AG04450 (cell line): ENCODE results near the gene FGB. TPM values are rescaled to one million over a fixed set of nuclear protein-coding genes. Genes with fewer than 3 reads are reported as not detected.

ENCODE experiments used
- CTCF ChIA-PET: fragments of 300-600, 350-600 bp; formaldehyde crosslinking; extraction: SDS; loops from one replicate; lab custom pipeline; 2022; ENCODE audit warnings: antibody characterized with exemption, inconsistent platforms; lab: Charles Lee
- POLR2A ChIA-PET: fragments of 350-600 bp; formaldehyde crosslinking; extraction: SDS; loops from one replicate; lab custom pipeline; 2021; ENCODE audit warnings: antibody characterized with exemption, inconsistent platforms; lab: Yijun Ruan, JAX
- DNase-seq: peaks from one replicate; pipeline ENCODE4 v3.0.0-alpha.2; 2011; ENCODE audit warnings: low read depth, low spot score
- H3K27ac ChIP-seq: one replicate; pipeline ENCODE4 v1.5.1; 2012; ENCODE audit warnings: low read depth, low read length, control low read depth
- H3K27me3 ChIP-seq: one replicate; pipeline ENCODE4 v1.6.0; 2012; ENCODE audit warnings: low read length; ENCODE audit not compliant: control insufficient read depth, insufficient read depth
- H3K4me3 ChIP-seq: 2 replicates; pipeline ENCODE4 v1.5.1; 2011; ENCODE audit warnings: mild to moderate bottlenecking, low read depth, low read length, control low read depth
- H3K9me3 ChIP-seq: 2 replicates; pipeline ENCODE4 v1.5.1; 2012; ENCODE audit warnings: low read length; ENCODE audit not compliant: control insufficient read depth, insufficient read depth
- polyA plus RNA-seq: library from polyadenylated mRNA; depleted of rRNA; stranded (reverse); fragments of >200 nt; gene quantifications from 2 replicates; pipeline ENCODE4 v1.2.3, GENCODE V29; 2011
- TF ChIP-seq, protein P1 (sequence below): IDR thresholded peaks from 2 replicates; pipeline ENCODE4 v1.5.1; 2011; ENCODE audit warnings: low read depth, low read length, control low read depth, inconsistent platforms

FGB gene
- polyA plus RNA-seq, 1 experiment: 0.17 TPM

DNA sequence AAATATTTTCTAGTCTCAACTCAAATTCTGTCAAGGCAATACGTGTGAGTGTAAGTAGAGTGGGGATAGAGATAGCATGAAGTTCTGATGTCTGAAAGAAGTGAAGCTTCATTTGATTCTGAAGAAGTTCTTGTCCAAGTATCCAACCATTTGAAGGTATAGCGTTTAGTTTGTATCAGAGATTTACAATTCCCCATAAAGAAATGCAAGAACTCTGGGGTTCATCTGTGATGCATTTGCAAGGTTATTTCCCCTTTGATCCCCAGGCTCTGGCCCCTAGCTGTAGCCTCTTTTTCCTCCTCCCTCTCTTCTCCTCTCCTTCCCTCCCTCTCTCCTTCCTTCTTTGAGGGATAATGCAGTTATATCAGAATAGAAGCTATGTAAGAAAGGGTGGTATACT, 19.9 kb downstream of the FGB start:
- Histone ChIP-seq H3K27ac (no peak overlapping the region), H3K4me3 (no peak overlapping the region), H3K9me3 (no peaks in the 10 kb centered on the region), H3K27me3 (no peaks in the 10 kb centered on the region)
- TF ChIP-seq, protein P1, sequence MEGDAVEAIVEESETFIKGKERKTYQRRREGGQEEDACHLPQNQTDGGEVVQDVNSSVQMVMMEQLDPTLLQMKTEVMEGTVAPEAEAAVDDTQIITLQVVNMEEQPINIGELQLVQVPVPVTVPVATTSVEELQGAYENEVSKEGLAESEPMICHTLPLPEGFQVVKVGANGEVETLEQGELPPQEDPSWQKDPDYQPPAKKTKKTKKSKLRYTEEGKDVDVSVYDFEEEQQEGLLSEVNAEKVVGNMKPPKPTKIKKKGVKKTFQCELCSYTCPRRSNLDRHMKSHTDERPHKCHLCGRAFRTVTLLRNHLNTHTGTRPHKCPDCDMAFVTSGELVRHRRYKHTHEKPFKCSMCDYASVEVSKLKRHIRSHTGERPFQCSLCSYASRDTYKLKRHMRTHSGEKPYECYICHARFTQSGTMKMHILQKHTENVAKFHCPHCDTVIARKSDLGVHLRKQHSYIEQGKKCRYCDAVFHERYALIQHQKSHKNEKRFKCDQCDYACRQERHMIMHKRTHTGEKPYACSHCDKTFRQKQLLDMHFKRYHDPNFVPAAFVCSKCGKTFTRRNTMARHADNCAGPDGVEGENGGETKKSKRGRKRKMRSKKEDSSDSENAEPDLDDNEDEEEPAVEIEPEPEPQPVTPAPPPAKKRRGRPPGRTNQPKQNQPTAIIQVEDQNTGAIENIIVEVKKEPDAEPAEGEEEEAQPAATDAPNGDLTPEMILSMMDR: no peak
- ChIA-PET CTCF (interaction anchor here (1.3 kb wide), 1 partner anchor 41 kb away, joined by 4 read pairs; no protein-coding TSS in a partner anchor), POLR2A (no interaction called here)
- no peak for DNase-seq

DNA sequence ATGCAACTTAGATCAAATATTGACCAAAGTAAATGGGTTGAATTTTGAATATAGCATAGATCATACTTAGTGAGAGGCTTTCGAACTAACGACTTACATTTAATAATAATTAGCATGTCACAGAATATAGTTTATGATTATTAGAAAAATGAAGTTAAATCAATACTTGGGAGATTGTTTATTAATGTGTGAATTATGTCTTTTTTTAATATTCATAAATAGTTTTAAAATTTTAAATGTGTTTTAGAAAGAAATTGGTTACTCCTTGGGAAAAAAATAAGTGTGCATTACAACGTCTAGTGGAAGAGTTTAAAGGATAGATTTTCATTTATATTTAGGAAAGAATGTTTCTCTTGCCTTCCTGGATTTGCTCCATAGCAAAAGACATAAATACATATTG, 20.4 kb downstream of the FGB start:
- ChIA-PET POLR2A (no interaction called here), CTCF (interaction anchor here (1.1 to 1.3 kb wide), 2 partner anchors 24 to 40 kb away, joined by 3 to 4 read pairs; no protein-coding TSS in a partner anchor)
- H3K27me3 ChIP-seq: no peaks in the 10 kb centered on the region
- no peak overlapping the region for H3K4me3 ChIP-seq
- H3K27ac ChIP-seq: no peak overlapping the region
- TF ChIP-seq, protein P1: no peak
- DNase-seq: no peak
- no peaks in the 10 kb centered on the region for H3K9me3 ChIP-seq

DNA sequence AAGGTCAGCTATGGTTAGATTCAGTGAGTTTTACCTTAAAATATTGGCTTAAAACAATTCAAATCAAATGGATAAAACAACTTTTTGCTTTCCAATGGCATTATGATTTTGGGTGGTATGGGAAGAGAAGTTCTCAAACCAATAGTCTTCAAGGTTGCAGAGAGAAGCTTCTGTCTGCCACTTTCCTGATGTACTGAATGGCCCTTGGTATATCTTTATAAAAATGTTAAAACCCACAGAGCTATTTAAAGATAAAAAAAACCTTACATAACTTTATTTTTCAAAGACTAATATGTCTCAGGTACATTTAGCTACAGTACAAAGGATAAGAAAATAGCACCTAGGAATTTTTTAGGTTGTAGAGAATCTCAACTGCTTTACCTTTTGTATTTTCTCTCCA, 20.9 kb downstream of the FGB start:
- Histone ChIP-seq H3K27ac (no peak overlapping the region), H3K4me3 (no peak overlapping the region), H3K9me3 (no peaks in the 10 kb centered on the region), H3K27me3 (no peaks in the 10 kb centered on the region)
- ChIA-PET CTCF (interaction anchor here (1.1 to 2.4 kb wide), 2 partner anchors 25 to 35 kb away, joined by 3 to 10 read pairs; no protein-coding TSS in a partner anchor), POLR2A (no interaction called here)
- TF ChIP-seq, protein P1: no peak
- no peak for DNase-seq

DNA sequence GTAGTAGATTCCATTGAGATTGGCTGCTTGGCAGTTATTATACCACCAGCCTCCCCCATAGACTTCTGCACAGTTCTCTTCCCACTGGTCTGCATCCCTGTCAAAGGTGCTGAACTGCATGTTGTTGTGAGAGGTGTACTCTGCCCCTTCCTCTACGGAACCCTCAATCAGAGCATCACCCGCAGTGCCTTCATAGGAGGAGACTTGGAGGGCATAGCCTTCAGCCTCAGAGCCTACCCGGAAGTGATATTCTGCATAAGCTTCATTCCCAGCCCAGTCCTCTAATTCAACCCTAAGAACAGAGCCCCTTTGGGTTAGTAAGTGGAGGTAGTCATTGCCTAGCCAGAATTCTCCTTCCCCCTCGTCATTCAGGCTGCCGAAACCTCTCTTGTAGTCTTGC, 21.4 kb downstream of the FGB start:
- ChIA-PET POLR2A (no interaction called here), CTCF (interaction anchor here (1.1 to 2.4 kb wide), 2 partner anchors 25 to 35 kb away, joined by 3 to 10 read pairs; no protein-coding TSS in a partner anchor)
- Histone ChIP-seq H3K27me3 (no peaks in the 10 kb centered on the region), H3K27ac (no peak overlapping the region), H3K4me3 (no peak overlapping the region), H3K9me3 (no peaks in the 10 kb centered on the region)
- DNase-seq: no peak
- TF ChIP-seq, protein P1: no peak

DNA sequence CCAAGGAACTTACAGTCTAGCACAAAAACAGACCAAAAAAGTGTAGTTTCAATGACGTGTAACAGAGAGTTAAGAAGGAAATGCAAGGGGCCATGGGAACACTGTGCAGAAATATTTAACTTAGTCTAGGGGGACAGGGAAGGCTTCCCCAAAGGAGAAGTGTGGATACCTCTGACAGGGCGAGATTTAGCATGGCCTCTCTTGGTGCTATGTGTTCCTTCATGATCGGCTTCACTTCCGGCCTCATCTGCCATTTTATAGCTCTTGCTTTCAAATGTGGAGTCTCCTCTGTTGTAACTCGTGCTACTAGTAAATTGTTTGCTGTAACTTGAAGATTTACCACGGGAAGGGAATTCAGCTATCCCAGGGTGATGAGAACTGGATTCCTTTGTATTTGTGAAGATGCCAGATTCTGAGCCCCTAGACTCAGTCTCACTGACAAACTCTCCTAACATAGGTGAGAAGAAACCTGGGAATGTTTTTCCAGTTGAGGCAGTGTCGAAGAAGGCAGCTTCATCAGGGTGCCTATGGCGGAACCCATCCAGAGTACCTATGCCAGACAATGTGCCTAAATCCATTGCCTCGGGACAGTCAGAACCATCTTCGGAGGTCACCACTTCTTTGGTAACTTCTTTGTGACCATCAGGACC, 22.7 kb downstream of the FGB start:
- ChIA-PET POLR2A (no interaction called here), CTCF (interaction anchor here (1.5 to 2.4 kb wide), 2 partner anchors 26 to 34 kb away, joined by 3 to 10 read pairs; no protein-coding TSS in a partner anchor)
- H3K4me3 ChIP-seq: no peak overlapping the region
- TF ChIP-seq, protein P1: no peak
- H3K27me3 ChIP-seq: no peaks in the 10 kb centered on the region
- no peaks in the 10 kb centered on the region for H3K9me3 ChIP-seq
- no peak overlapping the region for H3K27ac ChIP-seq
- DNase-seq: no peak
